Right lobe of liver (tissue), 6 donors: ENCODE results near the gene SLC34A3. TPM values are rescaled to one million over a fixed set of nuclear protein-coding genes. Genes with fewer than 3 reads are reported as not detected.

Source experiments
- ATAC-seq, 4 donors: fragments of 200-7000 bp; cut with Tn5 transposase; one replicate each; pipeline ENCODE4 v1.9.1; 2020; ENCODE audit warnings: mild to moderate bottlenecking in 4 of 4, moderate library complexity in 4 of 4
- DNase-seq, 3 donors: peaks; one replicate each; pipeline ENCODE4 v3.0.0-alpha.2; 2020
- H3K27ac ChIP-seq, 3 donors: fragments of 200-600 bp; one replicate each; pipeline ENCODE4 v1.8.0; 2022
- H3K27me3 ChIP-seq, 2 donors: fragments of 200-600 bp; one replicate each; pipeline ENCODE4 v1.8.0; 2022
- H3K36me3 ChIP-seq, 4 donors: fragments of 200-600 bp; sonication (generic) in 1 of 4; one replicate each; pipeline versions ENCODE4 v1.5.1 to v1.8.0; 2017 to 2022; ENCODE audit warnings: control low read depth in 1 of 4
- H3K4me1 ChIP-seq, 4 donors: fragments of 200-600 bp; sonication (generic) in 1 of 4; one replicate each; pipeline versions ENCODE4 v1.5.1 to v1.8.0; 2017 to 2022; ENCODE audit warnings: control low read depth in 1 of 4
- H3K4me3 ChIP-seq, 3 donors: fragments of 200-600 bp; one replicate each; pipeline ENCODE4 v1.8.0; 2022
- H3K9me3 ChIP-seq, 4 donors: fragments of 200-600 bp; sonication (generic) in 1 of 4; one replicate each; pipeline versions ENCODE4 v1.5.1 to v1.8.0; 2017 to 2022; ENCODE audit warnings: control low read depth in 1 of 4
- CTCF ChIP-seq, 4 donors: fragments of 200-600 bp in 3 of 4; fragments of 450-650 bp in 1 of 4; IDR thresholded peaks; one replicate each; pipeline versions ENCODE4 v1.5.1 to v1.8.0; 2016 to 2022; ENCODE audit warnings: antibody characterized with exemption in 4 of 4, mild to moderate bottlenecking in 2 of 4
- POLR2A ChIP-seq: fragments of 450-650 bp; IDR thresholded peaks from one replicate; pipeline ENCODE4 v1.6.1; 2017; ENCODE audit warnings: antibody characterized with exemption, mild to moderate bottlenecking
- WGBS: methylation state at CpG from one replicate; pipeline ENCODE4 v1.1.6; 2018; ENCODE audit warnings: low coverage, low lambda C conversion rate; ENCODE audit not compliant: insufficient coverage; ENCODE audit errors: missing lambda C conversion rate; 5-methylcytosine and 5-hydroxymethylcytosine counted together
- intact Hi-C, 2 donors: fragments of 100-400 bp; cut with DNase I; formaldehyde crosslinking; loops; one replicate each; pipeline versions ENCODE4 v1.11.2 to v1.14.1; 2022
- total RNA-seq, 6 experiments: library from RNA; depleted of rRNA in 2 of 6; stranded (reverse); fragments of >200 nt in 2 of 6; fragmentation: NEBNext Ultra II Directional in 3 of 6; extraction: Animal tissue kit (Norgen Biotek cat#: 25700) in 3 of 6; gene quantifications; one replicate each; pipeline versions ENCODE4 v1.1.0 to v1.2.4, GENCODE V29; 2016 to 2023
- donor health status: DM: no; HTN: yes; CAD: no.
- donor health status: DM: no; HTN: no; CAD: no.
- donor health status: DM: no; HTN: no; CAD: no.
- donor health status: DM: no; HTN: yes; CAD: no.
- donor health status: DM: no; HTN: yes; CAD: no.

SLC34A3 gene
- total RNA-seq, 6 experiments from 2014 or later: not detected

- Histone ChIP-seq H3K27ac (no peak overlapping the region), H3K36me3 (peaks cover 0 to 10% (median 0%) of the 10 kb centered on the region in 4 donors), H3K27me3 (no peaks in the 10 kb centered on the region), H3K4me1 (peaks cover 0 to 28% (median 12%) of the 10 kb centered on the region in 4 donors), H3K9me3 (no peaks in the 10 kb centered on the region), H3K4me3 (no peak overlapping the region)
- ATAC-seq: no peak
- TF ChIP-seq CTCF (IDR thresholded peaks at IDR 0.05) (no peak), POLR2A (no peak)
- no peak for DNase-seq
- intact Hi-C loops: no loop called here
- no CpG with 5 or more reads among the region's 39 CpGs for WGBS
Observed at GRCh38 chr9:137272241-137273094, 41.8 kb downstream of the SLC34A3 start.

- no peak overlapping the region for H3K4me3 ChIP-seq
- ATAC-seq: no peak
- peak in 1 of 3 donors; percentile 50 for DNase-seq
- intact Hi-C loops: no loop called here
- H3K9me3 ChIP-seq: no peaks in the 10 kb centered on the region
- H3K27ac ChIP-seq: no peak overlapping the region
- TF ChIP-seq POLR2A (no peak), CTCF (IDR thresholded peaks at IDR 0.05) (no peak)
- peaks cover 0 to 10% (median 0%) of the 10 kb centered on the region in 4 donors for H3K36me3 ChIP-seq
- no CpG with 5 or more reads among the region's 13 CpGs for WGBS
- H3K4me1 ChIP-seq: peaks cover 0 to 23% (median 12%) of the 10 kb centered on the region in 4 donors
- no peaks in the 10 kb centered on the region for H3K27me3 ChIP-seq
Observed at GRCh38 chr9:137273095-137273490, 42.4 kb downstream of the SLC34A3 start.

GRCh38 chr9:137273611-137274320 is 43.1 kb downstream of the SLC34A3 start:
- Histone ChIP-seq H3K27me3 (no peaks in the 10 kb centered on the region), H3K4me1 (peaks cover 0 to 16% (median 10%) of the 10 kb centered on the region in 4 donors), H3K9me3 (no peaks in the 10 kb centered on the region), H3K36me3 (peaks cover 0 to 10% (median 0%) of the 10 kb centered on the region in 4 donors), H3K4me3 (no peak overlapping the region), H3K27ac (no peak overlapping the region)
- intact Hi-C loops: no loop called here
- DNase-seq (peak; percentile 56 to 82 (median 64)), ATAC-seq (peak in 3 of 4 donors; percentile 2 to 30 (median 19))
- TF ChIP-seq CTCF (IDR thresholded peaks at IDR 0.05): no peak
- TF ChIP-seq POLR2A: no peak
- WGBS: 38% methylated on average over 3 of the region's 15 CpGs

GRCh38 chr9:137275203-137275587 is 44.5 kb downstream of the SLC34A3 start:
- no peaks in the 10 kb centered on the region for H3K27me3 ChIP-seq
- 80% methylated on average over 8 of the region's 10 CpGs for WGBS
- H3K4me1 ChIP-seq: peaks cover 0 to 5% (median 0%) of the 10 kb centered on the region in 4 donors
- H3K4me3 ChIP-seq: no peak overlapping the region
- no peak for TF ChIP-seq CTCF (IDR thresholded peaks at IDR 0.05)
- no peak for TF ChIP-seq POLR2A
- H3K36me3 ChIP-seq: peaks cover 0 to 10% (median 0%) of the 10 kb centered on the region in 4 donors
- H3K27ac ChIP-seq: no peak overlapping the region
- ATAC-seq: no peak
- intact Hi-C loops: no loop called here
- peak in 1 of 3 donors; percentile 30 for DNase-seq
- no peaks in the 10 kb centered on the region for H3K9me3 ChIP-seq
